HG03135 (cell line): ENCODE data around the gene LPIN2.

ENCODE experiments used
- ATAC-seq: cut with Tn5 transposase; IDR thresholded peaks from one replicate; pipeline ENCODE4 v1.9.1; 2021; ENCODE audit warnings: mild to moderate bottlenecking, moderate library complexity; ENCODE audit not compliant: unreplicated experiment

LPIN2 gene

GRCh38 chr18:2964361-2965010, 48.5 kb downstream of the LPIN2 start:
- ATAC-seq: no peak
